Gastrocnemius medialis (tissue), 4 donors: ENCODE results near the gene HNF1A. TPM values are rescaled to one million over a fixed set of nuclear protein-coding genes. Genes with fewer than 3 reads are reported as not detected.

ENCODE experiments used
- ATAC-seq, 2 donors: fragments of 150-250 bp; one replicate each; pipeline ENCODE4 v1.9.1; 2016
- DNase-seq, 2 donors: peaks; one replicate each; pipeline ENCODE4 v3.0.0-alpha.2; 2019
- H3K27ac ChIP-seq, 4 donors: fragments of 200-600 bp; sonication (generic); 1 replicate in 1 of 4; 2 replicates in 3 of 4; pipeline ENCODE4 v1.5.1; 2016 to 2018; ENCODE audit warnings: mild to moderate bottlenecking in 2 of 4, moderate library complexity in 1 of 4
- H3K27me3 ChIP-seq, 3 donors: fragments of 200-600 bp; sonication (generic) in 2 of 3; 1 replicate in 1 of 3; 2 replicates in 2 of 3; pipeline versions ENCODE4 v1.5.1 to v1.6.0; 2016 to 2019; ENCODE audit warnings: mild to moderate bottlenecking in 1 of 3, moderate library complexity in 1 of 3
- H3K36me3 ChIP-seq, 2 donors: fragments of 200-600 bp; sonication (generic) in 1 of 2; one replicate each; pipeline ENCODE4 v1.5.1; 2017 to 2018
- H3K4me1 ChIP-seq, 2 donors: fragments of 200-600 bp; sonication (generic) in 1 of 2; one replicate each; pipeline ENCODE4 v1.5.1; 2016 to 2017; ENCODE audit warnings: mild to moderate bottlenecking in 2 of 2
- H3K4me3 ChIP-seq, 4 donors: fragments of 200-600 bp; sonication (generic) in 3 of 4; 1 replicate in 1 of 4; 2 replicates in 3 of 4; pipeline ENCODE4 v1.5.1; 2016 to 2019; ENCODE audit warnings: mild to moderate bottlenecking in 2 of 4
- H3K9me3 ChIP-seq, 3 donors: fragments of 200-600 bp; sonication (generic) in 2 of 3; 1 replicate in 1 of 3; 2 replicates in 2 of 3; pipeline ENCODE4 v1.5.1; 2016 to 2019
- CTCF ChIP-seq, 5 experiments: fragments of 450-650 bp in 3 of 5; fragments of 200-600 bp in 2 of 5; sonication (generic) in 2 of 5; IDR thresholded peaks in 4 of 5; conservative IDR thresholded peaks in 1 of 5; 1 replicate in 4 of 5; 2 replicates in 1 of 5; pipeline ENCODE4 v1.5.1; 2016 to 2019; ENCODE audit warnings: antibody characterized with exemption in 5 of 5, mild to moderate bottlenecking in 3 of 5, moderate library complexity in 3 of 5
- POLR2A ChIP-seq, 2 donors: fragments of 450-650 bp; IDR thresholded peaks; one replicate each; pipeline ENCODE4 v1.6.1; 2017; ENCODE audit warnings: antibody characterized with exemption in 2 of 2, mild to moderate bottlenecking in 2 of 2, moderate library complexity in 2 of 2
- in situ Hi-C, 4 donors: fragments of 200-750 bp; cut with MboI; loops; one replicate each; pipeline versions ENCODE4 v1.15.0 to v1.8.0; 2017; ENCODE audit warnings: low sequenced_read_pairs in 4 of 4
- intact Hi-C: fragments of 100-400 bp; cut with DNase I; formaldehyde crosslinking; loops from one replicate; pipeline ENCODE4 v1.15.1; 2023; ENCODE audit warnings: low total_unique reads
- total RNA-seq, 4 donors: library from RNA; depleted of rRNA; stranded (reverse); fragments of >200 nt; gene quantifications; one replicate each; pipeline versions ENCODE4 v1.1.0 to v1.2.3, GENCODE V29; 2016

Gene HNF1A
- total RNA-seq, 4 donors from 2014 or later, result 0.07 to 0.10 TPM; not detected in 2

- H3K4me1 ChIP-seq, result no peaks in the 10 kb centered on the region
- DNase-seq, result no peak
- H3K27me3 ChIP-seq, result peaks cover 0 to 11% (median 0%) of the 10 kb centered on the region in 3 donors
- H3K36me3 ChIP-seq, result peaks cover 0 to 62% of the 10 kb centered on the region in 2 donors
- intact Hi-C loops (no loop called here), in situ Hi-C loops (no loop called here)
- H3K27ac ChIP-seq, result no peak overlapping the region
- TF ChIP-seq CTCF (IDR thresholded peaks at IDR 0.05 in 4 of 5, conservative IDR thresholded peaks at IDR 0.05 in 1 of 5) (no peak), POLR2A (IDR thresholded peaks at IDR 0.05) (no peak)
- H3K4me3 ChIP-seq, result no peak overlapping the region
- no peaks in the 10 kb centered on the region for H3K9me3 ChIP-seq
- no peak for ATAC-seq
Measured at GRCh38 chr12:121003650-121004049, 25.3 kb downstream of the HNF1A start.

GRCh38 chr12:121004253-121004815 is 26.0 kb downstream of the HNF1A start:
- H3K27me3 ChIP-seq, result peaks cover 0 to 4% (median 0%) of the 10 kb centered on the region in 3 donors
- TF ChIP-seq CTCF (IDR thresholded peaks at IDR 0.05 in 4 of 5, conservative IDR thresholded peaks at IDR 0.05 in 1 of 5), result no peak
- no peak for TF ChIP-seq POLR2A (IDR thresholded peaks at IDR 0.05)
- DNase-seq, result no peak
- intact Hi-C loops, result no loop called here
- peaks cover 0 to 69% of the 10 kb centered on the region in 2 donors for H3K36me3 ChIP-seq
- in situ Hi-C loops, result no loop called here
- no peaks in the 10 kb centered on the region for H3K9me3 ChIP-seq
- no peak overlapping the region for H3K27ac ChIP-seq
- H3K4me1 ChIP-seq, result no peaks in the 10 kb centered on the region
- H3K4me3 ChIP-seq, result no peak overlapping the region
- ATAC-seq, result no peak

- Histone ChIP-seq H3K4me3 (no peak overlapping the region), H3K27me3 (no peaks in the 10 kb centered on the region), H3K36me3 (peaks cover 0 to 80% of the 10 kb centered on the region in 2 donors), H3K9me3 (no peaks in the 10 kb centered on the region), H3K27ac (no peak overlapping the region), H3K4me1 (no peaks in the 10 kb centered on the region)
- in situ Hi-C loops (no loop called here), intact Hi-C loops (no loop called here)
- no peak for ATAC-seq
- TF ChIP-seq CTCF (IDR thresholded peaks at IDR 0.05 in 4 of 5, conservative IDR thresholded peaks at IDR 0.05 in 1 of 5) (peak in 1 of 5 experiments; percentile 12), POLR2A (IDR thresholded peaks at IDR 0.05) (no peak)
- DNase-seq, result no peak
Measured at GRCh38 chr12:121005346-121005815, 27.0 kb downstream of the HNF1A start.

- no peak for ATAC-seq
- no peak overlapping the region for H3K4me3 ChIP-seq
- no peaks in the 10 kb centered on the region for H3K4me1 ChIP-seq
- no peak for DNase-seq
- intact Hi-C loops (no loop called here), in situ Hi-C loops (no loop called here)
- no peak overlapping the region for H3K27ac ChIP-seq
- peaks cover 0 to 85% of the 10 kb centered on the region in 2 donors for H3K36me3 ChIP-seq
- no peak for TF ChIP-seq CTCF (IDR thresholded peaks at IDR 0.05 in 4 of 5, conservative IDR thresholded peaks at IDR 0.05 in 1 of 5)
- no peak for TF ChIP-seq POLR2A (IDR thresholded peaks at IDR 0.05)
- no peaks in the 10 kb centered on the region for H3K27me3 ChIP-seq
- H3K9me3 ChIP-seq, result no peaks in the 10 kb centered on the region
Measured at GRCh38 chr12:121008347-121009098, 30.2 kb downstream of the HNF1A start.
